HEK293T (cell line): Measurements from ENCODE around the gene CASP10.
"Not testable (repeated sequence)": the region's sequence is repeated elsewhere in the genome, so short reads cannot be mapped to it uniquely, and the experiment has no call there.

Source experiments
- CTCF ChIA-PET: fragments of 350-600 bp; formaldehyde crosslinking; extraction: SDS; loops from one replicate; lab custom pipeline; 2021; ENCODE audit warnings: antibody characterized with exemption, inconsistent platforms; lab: Yijun Ruan, JAX
- POLR2A ChIA-PET: fragments of 350-600 bp; formaldehyde crosslinking; extraction: SDS; loops from one replicate; lab custom pipeline; 2020; ENCODE audit warnings: antibody characterized with exemption, inconsistent platforms; lab: Yijun Ruan, JAX
- DNase-seq: peaks from one replicate; pipeline ENCODE4 v3.0.0; 2012; ENCODE audit warnings: mixed read lengths; ENCODE audit errors: extremely low spot score
- ARNT ChIP-seq: fragments of 450-650 bp; IDR thresholded peaks from 2 replicates; pipeline ENCODE4 v1.6.1; 2017; ENCODE audit warnings: mild to moderate bottlenecking
- BHLHE40 ChIP-seq: fragments of 450-650 bp; IDR thresholded peaks from 2 replicates; pipeline ENCODE4 v1.6.1; 2016; ENCODE audit warnings: mild to moderate bottlenecking, moderate library complexity, borderline replicate concordance
- CTBP1 ChIP-seq: fragments of 450-650 bp; IDR thresholded peaks from 2 replicates; pipeline ENCODE4 v1.6.1; 2016; ENCODE audit warnings: borderline replicate concordance
- ELF4 ChIP-seq: fragments of 450-650 bp; IDR thresholded peaks from 2 replicates; pipeline ENCODE4 v1.6.1; 2017; ENCODE audit warnings: antibody characterized with exemption
- FOXA1 ChIP-seq: fragments of 450-650 bp; IDR thresholded peaks from 2 replicates; pipeline ENCODE4 v1.6.1; 2016; ENCODE audit warnings: mild to moderate bottlenecking
- FOXK2 ChIP-seq: fragments of 450-650 bp; IDR thresholded peaks from 2 replicates; pipeline ENCODE4 v1.6.1; 2016; ENCODE audit warnings: mild to moderate bottlenecking
- FOXM1 ChIP-seq: fragments of 450-650 bp; IDR thresholded peaks from 2 replicates; pipeline ENCODE4 v1.6.1; 2017; ENCODE audit warnings: mild to moderate bottlenecking, borderline replicate concordance
- HDGF ChIP-seq: fragments of 450-650 bp; IDR thresholded peaks from 2 replicates; pipeline ENCODE4 v1.6.1; 2017; ENCODE audit warnings: antibody characterized with exemption, borderline replicate concordance
- L3MBTL2 ChIP-seq: fragments of 450-650 bp; conservative IDR thresholded peaks from 2 replicates; pipeline ENCODE4 v1.6.1; 2016; ENCODE audit warnings: mild to moderate bottlenecking
- LEF1 ChIP-seq: fragments of 450-650 bp; IDR thresholded peaks from 2 replicates; pipeline ENCODE4 v1.6.1; 2017; ENCODE audit warnings: mild to moderate bottlenecking, borderline replicate concordance
- NFRKB ChIP-seq: fragments of 450-650 bp; IDR thresholded peaks from 2 replicates; pipeline ENCODE4 v1.6.1; 2016; ENCODE audit warnings: mild to moderate bottlenecking, moderate library complexity
- SP1 ChIP-seq: fragments of 450-650 bp; IDR thresholded peaks from 2 replicates; pipeline ENCODE4 v1.6.1; 2017
- SUZ12 ChIP-seq: fragments of 450-650 bp; IDR thresholded peaks from 2 replicates; pipeline ENCODE4 v1.6.1; 2016; ENCODE audit warnings: mild to moderate bottlenecking
- TARDBP ChIP-seq: fragments of 450-650 bp; IDR thresholded peaks from 2 replicates; pipeline ENCODE4 v1.6.1; 2016
- ZNF384 ChIP-seq: fragments of 450-650 bp; IDR thresholded peaks from 2 replicates; pipeline ENCODE4 v1.6.1; 2016
- TF ChIP-seq, protein P1 (sequence below): fragments of 450-650 bp; IDR thresholded peaks from 2 replicates; pipeline ENCODE4 v1.6.1; 2016

Gene CASP10

GRCh38 chr2:201183365-201183727, 405 bp downstream of the CASP10 start:
- DNase-seq = no peak
- TF ChIP-seq ELF4 (no peak), ARNT (no peak), SUZ12 (no peak), TARDBP (no peak), HDGF (no peak), CTBP1 (no peak), FOXM1 (no peak), ZNF384 (no peak), BHLHE40 (no peak), FOXK2 (no peak), NFRKB (no peak), FOXA1 (no peak), L3MBTL2 (no peak), SP1 (no peak), LEF1 (no peak)
- TF ChIP-seq, protein P1, sequence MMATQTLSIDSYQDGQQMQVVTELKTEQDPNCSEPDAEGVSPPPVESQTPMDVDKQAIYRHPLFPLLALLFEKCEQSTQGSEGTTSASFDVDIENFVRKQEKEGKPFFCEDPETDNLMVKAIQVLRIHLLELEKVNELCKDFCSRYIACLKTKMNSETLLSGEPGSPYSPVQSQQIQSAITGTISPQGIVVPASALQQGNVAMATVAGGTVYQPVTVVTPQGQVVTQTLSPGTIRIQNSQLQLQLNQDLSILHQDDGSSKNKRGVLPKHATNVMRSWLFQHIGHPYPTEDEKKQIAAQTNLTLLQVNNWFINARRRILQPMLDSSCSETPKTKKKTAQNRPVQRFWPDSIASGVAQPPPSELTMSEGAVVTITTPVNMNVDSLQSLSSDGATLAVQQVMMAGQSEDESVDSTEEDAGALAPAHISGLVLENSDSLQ = no peak
- CTCF ChIA-PET = interaction anchor here (0.7 to 2.7 kb wide), 7 partner anchors 9 to 114 kb away, joined by 3 to 30 read pairs (median 4); no protein-coding TSS in a partner anchor
- POLR2A ChIA-PET = interaction anchor here (0.7 to 1.7 kb wide), 7 partner anchors 11 to 114 kb away, joined by 3 to 21 read pairs (median 4); partner anchors contain the start of gene CFLAR

GRCh38 chr2:201183835-201184234, 894 bp downstream of the CASP10 start:
- ChIA-PET POLR2A (interaction anchor here (1.1 kb wide), 1 partner anchor 66 kb away, joined by 5 read pairs; no protein-coding TSS in a partner anchor), CTCF (interaction anchor here (2.7 kb wide), 1 partner anchor 49 kb away, joined by 30 read pairs; no protein-coding TSS in a partner anchor)
- DNase-seq = not testable (repeated sequence)

DNA sequence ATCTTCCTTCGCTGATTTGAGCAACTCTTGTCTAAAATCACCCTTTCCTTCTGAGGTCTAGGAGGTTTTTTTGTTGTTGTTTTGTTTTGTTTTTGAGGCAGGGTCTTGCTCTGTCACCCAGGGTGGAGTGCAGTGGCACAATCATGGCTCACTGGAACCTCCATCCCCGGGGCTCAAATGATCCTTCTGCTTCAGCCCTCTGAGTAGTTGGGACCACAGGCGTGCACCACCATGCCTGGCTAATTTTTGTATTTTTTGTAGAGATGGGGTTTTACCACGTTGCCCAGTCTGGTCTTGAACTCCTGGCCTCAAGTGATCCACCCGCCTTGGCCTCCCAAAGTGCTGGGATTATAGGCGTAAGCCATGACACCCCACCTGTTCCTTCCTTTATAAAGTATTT, 1.3 kb downstream of the CASP10 start:
- DNase-seq, POLR2A ChIA-PET: not testable (repeated sequence)
- CTCF ChIA-PET = interaction anchor here (2.7 kb wide), 1 partner anchor 48 kb away, joined by 30 read pairs; no protein-coding TSS in a partner anchor

GRCh38 chr2:201185863-201186262, 2.9 kb downstream of the CASP10 start:
- TF ChIP-seq HDGF (no peak), SUZ12 (no peak), ELF4 (no peak), BHLHE40 (no peak), ARNT (no peak), FOXM1 (no peak), SP1 (no peak), NFRKB (no peak), LEF1 (no peak), FOXA1 (no peak), ZNF384 (no peak), TARDBP (no peak), L3MBTL2 (no peak), CTBP1 (no peak), FOXK2 (no peak)
- TF ChIP-seq, protein P1 = no peak
- ChIA-PET POLR2A (no interaction called here), CTCF (interaction anchor here (0.6 to 1.1 kb wide), 2 partner anchors 46 to 104 kb away, joined by 3 read pairs; no protein-coding TSS in a partner anchor)
- no peak for DNase-seq

DNA sequence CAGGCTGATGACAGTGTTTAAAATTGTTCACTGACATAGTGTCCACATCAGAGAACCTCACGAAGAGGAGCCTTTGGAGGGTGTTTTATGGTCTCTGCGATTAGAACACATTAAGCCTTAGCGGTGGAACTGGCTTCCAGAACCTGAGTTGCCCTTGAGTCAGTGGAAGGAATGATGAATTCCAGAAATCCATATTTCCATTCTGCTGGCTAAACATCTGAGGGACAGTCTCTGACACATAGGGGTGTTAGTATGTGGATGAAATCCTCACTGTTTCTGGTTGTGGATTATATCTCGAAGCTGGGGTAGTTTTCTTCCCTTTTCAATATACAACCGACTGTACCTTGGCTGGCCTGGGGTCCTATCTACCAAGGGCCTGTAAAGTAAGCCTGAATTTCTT, 4.0 kb downstream of the CASP10 start:
- no peak for DNase-seq
- ChIA-PET POLR2A (no interaction called here), CTCF (no interaction called here)
- TF ChIP-seq ZNF384 (no peak), L3MBTL2 (no peak), FOXA1 (no peak)

DNA sequence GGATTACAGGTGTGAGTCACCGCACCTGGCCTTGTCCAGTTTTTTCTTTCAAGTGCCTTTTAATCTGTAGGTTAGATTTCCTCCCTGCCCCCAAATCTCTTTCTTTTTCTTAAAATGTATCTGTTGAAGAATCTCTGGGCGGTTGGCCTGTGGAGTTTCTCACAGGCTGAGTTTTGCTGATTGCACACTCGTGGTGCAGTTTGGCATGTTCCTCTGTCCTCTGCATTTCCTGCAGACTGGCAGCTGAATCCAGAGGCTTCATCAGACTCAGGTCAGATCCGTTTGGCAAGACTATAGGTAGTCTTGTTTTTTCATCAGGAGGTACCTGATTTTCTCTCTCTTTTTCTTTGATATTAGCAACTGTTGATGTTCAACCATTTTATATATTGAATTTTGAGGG, 5.5 kb downstream of the CASP10 start:
- no peak for DNase-seq
- ChIA-PET POLR2A (no interaction called here), CTCF (interaction anchor here (0.6 kb wide), 1 partner anchor 70 kb away, joined by 3 read pairs; no protein-coding TSS in a partner anchor)
- no peak for TF ChIP-seq ZNF384
- TF ChIP-seq ELF4 = no peak
- TF ChIP-seq ARNT = no peak
- TF ChIP-seq CTBP1 = no peak

- DNase-seq = no peak
- ChIA-PET CTCF (no interaction called here), POLR2A (no interaction called here)
- TF ChIP-seq FOXK2 (no peak), L3MBTL2 (no peak), LEF1 (no peak), BHLHE40 (no peak), TARDBP (no peak), CTBP1 (no peak), HDGF (no peak), NFRKB (no peak), FOXM1 (no peak), SP1 (no peak), ARNT (no peak), SUZ12 (no peak), ELF4 (no peak)
- TF ChIP-seq, protein P1 = no peak
Measured at GRCh38 chr2:201191132-201191875, 8.4 kb downstream of the CASP10 start.
